Retina (tissue), 1 donor: Measurements from ENCODE around the gene PRAMEF18.
"Not testable (repeated sequence)": the region's sequence is repeated elsewhere in the genome, so short reads cannot be mapped to it uniquely, and the experiment has no call there.

Experiments
- DNase-seq: peaks from one replicate; pipeline ENCODE4 v3.0.0-alpha.2; 2016

The PRAMEF18 gene

GRCh38 chr1:13225675-13226204, at the start of gene PRAMEF18:
Gene PRAMEF18 (minus strand): TSS chr1:13226154. CDS start chr1:13226106, 48 bp downstream.
- DNase-seq = not testable (repeated sequence)

DNA sequence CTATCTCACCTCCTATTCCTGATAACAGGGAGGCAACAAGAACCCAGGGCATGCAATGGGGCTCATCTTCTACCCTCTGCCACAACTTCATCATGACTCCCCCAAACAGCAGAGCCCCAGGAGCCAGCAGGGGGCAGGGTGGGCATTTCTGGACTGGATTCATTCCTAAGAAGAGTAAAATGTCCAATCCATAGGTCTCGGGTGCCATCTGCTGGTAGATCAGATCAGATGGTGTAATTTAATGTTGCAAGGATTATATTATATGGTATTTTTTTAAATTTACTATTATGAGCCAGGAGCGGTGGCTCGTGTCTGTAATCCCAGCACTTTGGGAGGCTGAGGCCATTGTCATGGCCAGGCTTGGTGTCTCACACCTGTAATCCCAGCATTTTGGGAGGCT, 39.2 kb upstream of the PRAMEF18 start:
- not testable (repeated sequence) for DNase-seq

GRCh38 chr1:13253898-13254297, 27.9 kb upstream of the PRAMEF18 start, which contains the start of gene PRAMEF5:
Gene PRAMEF5 (plus strand): TSS chr1:13254198. CDS start chr1:13259269, 5,071 bp downstream.
- DNase-seq = not testable (repeated sequence)

DNA sequence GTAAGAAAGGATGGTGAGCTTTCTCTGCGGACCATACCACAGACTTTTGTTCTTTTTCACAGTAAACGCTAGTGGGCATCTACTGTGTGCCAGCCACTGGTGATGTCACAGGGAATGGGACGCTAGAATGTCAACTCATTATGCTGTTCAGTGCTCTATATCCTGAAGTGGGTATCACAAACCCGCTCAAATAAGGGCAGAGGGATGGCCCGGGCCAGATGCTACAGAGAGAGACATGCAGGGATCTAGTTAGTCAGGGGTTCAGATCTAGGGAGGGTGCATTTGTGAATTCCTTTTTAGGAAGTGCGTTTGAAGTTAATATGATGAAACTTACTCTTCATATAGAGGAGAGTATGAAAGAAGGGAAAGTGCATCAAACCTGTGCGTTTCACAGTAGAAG, 21.2 kb upstream of the PRAMEF18 start:
- DNase-seq = not testable (repeated sequence)

GRCh38 chr1:13246554-13246871, 20.6 kb upstream of the PRAMEF18 start:
- not testable (repeated sequence) for DNase-seq

GRCh38 chr1:13245841-13246553, 20.0 kb upstream of the PRAMEF18 start:
- not testable (repeated sequence) for DNase-seq

GRCh38 chr1:13243536-13244263, 17.7 kb upstream of the PRAMEF18 start:
- DNase-seq = not testable (repeated sequence)

DNA sequence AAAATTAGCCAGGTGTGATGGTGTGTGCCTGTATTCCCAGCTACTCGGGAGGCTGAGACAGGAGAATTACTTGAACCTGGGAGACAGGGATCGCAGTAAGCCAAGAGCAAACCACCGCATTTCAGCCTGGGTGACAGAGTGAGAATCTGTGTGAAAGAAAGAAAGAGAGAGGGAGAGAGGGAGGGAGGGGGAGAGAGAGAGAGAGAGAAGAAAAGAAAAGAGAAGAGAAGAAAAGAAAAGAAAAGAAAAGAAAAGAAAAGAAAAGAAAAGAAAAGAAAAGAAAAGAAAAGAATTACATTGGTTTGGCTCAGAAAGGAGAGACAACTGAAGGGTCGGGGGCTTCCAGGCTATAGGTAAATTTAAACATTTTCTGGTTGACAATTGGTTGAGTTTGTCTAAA, 13.7 kb upstream of the PRAMEF18 start:
- DNase-seq = not testable (repeated sequence)

DNA sequence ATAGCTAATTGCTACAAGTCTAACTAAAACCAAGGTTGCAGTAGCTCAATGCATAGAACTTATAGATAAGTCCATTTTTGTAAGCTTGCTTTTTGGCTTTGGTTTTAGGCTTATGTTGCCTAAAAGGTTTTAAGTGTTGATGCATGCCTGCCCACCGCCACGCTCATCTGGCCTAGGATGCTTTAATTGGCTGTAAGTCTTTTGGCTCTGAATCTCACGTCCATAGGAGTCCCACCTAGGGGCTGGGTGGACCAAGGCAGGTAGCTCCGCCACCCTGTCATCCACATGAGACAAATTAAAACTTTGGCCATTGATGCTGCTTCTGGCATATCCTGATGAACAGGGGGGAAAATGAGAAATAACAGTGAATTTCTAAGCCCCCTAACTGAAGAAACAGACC, 11.6 kb upstream of the PRAMEF18 start:
- DNase-seq = not testable (repeated sequence)

- not testable (repeated sequence) for DNase-seq
Measured at GRCh38 chr1:13234057-13234456, 8.1 kb upstream of the PRAMEF18 start.

DNA sequence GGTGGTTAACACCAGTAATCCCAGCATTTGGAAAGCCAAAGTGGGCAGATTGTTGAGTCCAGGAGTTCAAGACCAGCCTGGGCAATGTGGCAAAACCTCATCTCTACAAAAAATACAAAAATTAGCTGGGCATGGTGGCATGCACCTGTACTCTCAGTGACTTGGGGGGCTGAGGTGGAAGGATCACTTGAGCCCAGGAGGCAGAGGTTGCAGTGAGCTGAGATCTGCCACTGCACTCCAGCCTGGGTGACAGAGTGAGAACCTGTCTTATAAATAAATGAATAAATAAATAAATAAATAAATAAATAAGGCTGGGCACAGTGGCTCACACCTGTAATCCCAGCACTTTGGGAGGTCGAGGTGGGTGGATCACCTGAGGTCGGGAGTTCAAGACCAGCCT, 6.1 kb upstream of the PRAMEF18 start:
- not testable (repeated sequence) for DNase-seq

GRCh38 chr1:13231061-13231750, 5.3 kb upstream of the PRAMEF18 start:
- DNase-seq = not testable (repeated sequence)

DNA sequence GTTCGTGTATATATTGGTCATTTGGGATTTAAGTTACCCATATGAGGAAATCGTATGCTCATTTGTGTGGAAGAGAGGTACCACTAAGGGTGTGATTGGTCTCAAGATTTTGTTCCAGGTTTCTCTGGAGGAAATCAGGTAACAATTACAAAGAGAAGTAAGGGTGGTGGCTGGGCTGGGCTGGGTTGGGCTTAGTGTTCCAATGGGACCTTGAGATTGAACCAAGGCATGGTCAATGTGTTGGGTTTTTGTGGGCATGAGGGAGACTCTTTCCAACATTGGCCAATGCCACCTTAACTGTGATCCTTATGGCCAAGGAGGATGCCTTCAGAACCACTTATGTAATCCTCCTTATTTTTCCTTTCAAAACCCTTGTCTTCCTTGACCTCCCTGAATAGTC, 4.6 kb upstream of the PRAMEF18 start:
- not testable (repeated sequence) for DNase-seq

GRCh38 chr1:13230096-13230495, 4.1 kb upstream of the PRAMEF18 start:
- not testable (repeated sequence) for DNase-seq

DNA sequence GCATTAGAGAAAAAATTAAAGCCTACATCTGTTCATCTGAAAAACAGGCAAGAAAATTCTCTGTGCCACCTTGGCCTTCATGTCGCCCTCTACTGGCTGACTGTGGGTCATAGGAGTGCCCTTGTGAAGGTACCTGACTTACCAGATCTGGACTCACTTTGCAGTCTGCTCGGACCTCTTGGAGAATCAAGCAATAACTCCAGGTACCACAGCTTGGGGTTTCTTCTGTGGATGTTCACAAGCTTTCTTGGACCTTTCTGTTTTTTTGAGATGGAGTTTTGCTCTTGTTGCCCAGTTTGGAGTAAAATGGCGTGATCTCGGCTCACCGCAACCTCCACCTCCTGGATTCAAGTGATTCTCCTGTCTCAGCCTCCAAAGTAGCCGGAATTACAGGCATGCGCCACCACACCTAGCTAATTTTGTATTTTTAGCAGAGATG, 2.4 kb upstream of the PRAMEF18 start:
- DNase-seq = no peak

DNA sequence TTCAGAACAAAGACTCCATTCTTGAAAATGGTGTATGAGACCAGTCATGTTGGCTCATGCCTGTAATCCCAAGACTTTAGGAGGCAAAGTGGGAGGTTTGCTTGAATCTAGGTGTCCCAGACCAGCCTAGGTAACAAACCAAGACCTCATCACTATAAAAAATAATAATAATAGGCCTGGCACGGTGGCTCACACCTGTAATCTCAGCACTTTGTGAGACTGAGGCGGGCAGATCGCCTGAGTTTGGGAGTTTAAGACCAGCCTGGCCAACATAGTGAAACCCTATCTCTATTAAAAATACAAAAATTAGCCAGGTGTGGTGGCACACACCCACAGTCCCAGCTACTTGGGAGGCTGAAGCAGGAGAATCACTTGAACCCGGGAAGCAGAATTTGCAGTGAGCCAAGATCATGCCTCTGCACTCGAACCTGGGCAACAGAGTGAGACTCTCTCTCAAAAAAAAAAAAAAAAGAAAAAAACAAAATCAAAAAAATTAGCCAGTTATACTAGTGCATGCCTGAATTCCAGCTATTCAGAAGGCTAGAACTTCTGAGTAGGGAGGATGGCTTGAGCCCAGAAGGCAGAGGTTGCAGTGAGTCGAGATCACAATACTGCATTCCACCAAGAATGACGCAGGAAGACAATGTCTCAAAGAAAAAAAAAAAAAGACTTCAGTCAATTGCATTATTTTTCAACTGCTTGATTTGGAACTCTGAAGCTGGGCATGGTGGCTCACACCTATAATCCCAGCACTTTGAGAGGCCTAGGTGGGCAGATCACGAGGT, 1.5 kb upstream of the PRAMEF18 start:
- DNase-seq = not testable (repeated sequence)

- DNase-seq = no peak
Measured at GRCh38 chr1:13224480-13225060, 1.4 kb downstream of the PRAMEF18 start.

GRCh38 chr1:13222788-13223187, 3.2 kb downstream of the PRAMEF18 start:
- DNase-seq = not testable (repeated sequence)

- DNase-seq = not testable (repeated sequence)
Measured at GRCh38 chr1:13219203-13219602, 6.8 kb downstream of the PRAMEF18 start.

- not testable (repeated sequence) for DNase-seq
Measured at GRCh38 chr1:13216619-13217018, 9.3 kb downstream of the PRAMEF18 start.

GRCh38 chr1:13208712-13209111, 17.2 kb downstream of the PRAMEF18 start:
- not testable (repeated sequence) for DNase-seq

DNA sequence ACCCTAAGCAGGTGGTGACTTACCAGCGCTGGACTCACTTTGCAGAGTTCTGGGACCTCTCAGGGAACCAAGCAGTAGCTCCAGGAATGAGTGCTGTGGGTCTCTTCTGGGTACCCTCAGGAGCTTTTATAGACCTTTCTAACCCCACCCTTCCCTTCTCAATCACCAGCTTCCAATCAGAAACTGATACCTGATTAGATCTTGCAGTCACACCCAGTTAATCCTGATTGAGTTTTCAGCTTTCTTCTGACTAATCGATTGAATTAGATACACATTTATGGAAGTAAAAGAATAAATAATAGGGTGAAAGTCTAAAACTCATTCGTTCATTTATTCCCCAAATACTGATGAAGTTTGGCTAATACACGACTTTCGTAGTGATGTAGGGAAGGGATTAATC, 24.6 kb downstream of the PRAMEF18 start, which contains the start of gene PRAMEF13:
PRAMEF13 (minus strand) TSS at position 101 of the 400 bp plus-strand sequence. CDS start 1,820 bp downstream, outside the sequence.
- DNase-seq = not testable (repeated sequence)
